HFFc6 (cell line): ENCODE measurements around the gene ENAH. TPM values are rescaled to one million over a fixed set of nuclear protein-coding genes. Genes with fewer than 3 reads are reported as not detected.
A peak's percentile ranks its signal among the peaks of the same experiment; 100 is the strongest.

Experiments
- DNase-seq: peaks from one replicate; pipeline ENCODE4 v3.0.0-alpha.2; 2018
- H3K27ac Mint-ChIP-seq: 2 replicates; pipeline ENCODE4 v1.8.0; 2020; ENCODE audit warnings: mild to moderate bottlenecking, mixed read lengths
- H3K27me3 Mint-ChIP-seq: 2 replicates; pipeline ENCODE4 v1.8.0; 2021; ENCODE audit warnings: mild to moderate bottlenecking, moderate library complexity, mixed read lengths; ENCODE audit not compliant: insufficient read depth
- H3K36me3 Mint-ChIP-seq: 2 replicates; pipeline ENCODE4 v1.8.0; 2021; ENCODE audit warnings: low read depth, mixed read lengths
- H3K4me1 Mint-ChIP-seq: 2 replicates; pipeline ENCODE4 v1.8.0; 2020; ENCODE audit warnings: low read depth, mixed read lengths
- H3K4me3 Mint-ChIP-seq: 2 replicates; pipeline ENCODE4 v1.8.0; 2020; ENCODE audit warnings: mild to moderate bottlenecking, moderate library complexity, mixed read lengths
- H3K9me3 Mint-ChIP-seq: 2 replicates; pipeline ENCODE4 v1.8.0; 2020; ENCODE audit warnings: mild to moderate bottlenecking, mixed read lengths
- total RNA-seq, 6 experiments: library from RNA; stranded (reverse); fragmentation: NEBNext Ultra II Directional; extraction: Animal tissue kit (Norgen Biotek cat#: 25700); gene quantifications; 2 replicates in 1 of 6; 3 replicates in 5 of 6; pipeline ENCODE4 v1.2.3, GENCODE V29; 2021
- TF ChIP-seq, protein P1 (sequence below): fragments of 200-600 bp; sonication (generic); IDR thresholded peaks from 2 replicates; pipeline ENCODE4 v1.5.0; 2021; ENCODE audit warnings: antibody characterized with exemption, mild to moderate bottlenecking

The ENAH gene
- total RNA-seq, 6 experiments from 2014 or later: 133 to 171 (median 139) TPM

DNA sequence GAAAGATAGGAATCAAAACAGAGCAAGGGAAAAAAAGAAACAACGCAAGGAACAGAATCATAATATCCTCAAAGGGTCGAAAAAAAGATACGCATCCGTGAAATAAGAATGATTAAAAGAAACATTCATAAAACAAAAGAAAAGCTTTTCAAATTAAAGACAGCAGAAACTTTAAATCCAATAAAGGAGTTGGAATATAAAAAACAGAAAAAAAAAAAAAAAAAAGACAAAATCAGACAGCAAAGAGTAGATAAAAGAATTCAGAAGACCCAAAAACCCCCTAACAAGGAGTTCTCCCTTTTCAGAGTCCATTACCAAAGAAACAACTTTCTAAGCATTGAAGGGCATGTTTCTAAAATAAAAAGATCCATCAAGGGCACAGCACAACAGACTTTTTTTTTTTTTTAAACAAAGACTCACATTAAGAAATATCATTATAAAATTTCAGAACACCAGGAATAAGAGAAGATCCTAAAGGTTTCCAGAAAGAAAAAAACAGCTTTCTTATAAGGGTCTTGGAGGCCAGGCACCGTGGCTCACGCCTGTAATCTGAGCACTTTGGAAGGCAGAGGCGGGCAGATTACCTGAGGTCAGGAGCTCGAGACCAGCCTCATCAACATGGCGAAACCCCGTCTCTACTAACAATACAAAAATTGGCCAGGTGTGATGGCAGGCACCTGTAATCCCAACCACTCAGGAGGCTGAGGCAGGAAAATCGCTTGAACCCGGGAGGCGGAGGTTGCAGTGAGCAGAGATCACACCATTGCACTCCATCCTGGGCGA is 44.7 kb downstream of the ENAH start:
- H3K27ac Mint-ChIP-seq: no peak overlapping the region
- H3K4me3 Mint-ChIP-seq: no peak overlapping the region
- no peak for DNase-seq
- no peaks in the 10 kb centered on the region for H3K27me3 Mint-ChIP-seq
- H3K4me1 Mint-ChIP-seq: peaks cover 63% of the 10 kb centered on the region
- H3K36me3 Mint-ChIP-seq: peaks cover 10% of the 10 kb centered on the region
- TF ChIP-seq, protein P1, sequence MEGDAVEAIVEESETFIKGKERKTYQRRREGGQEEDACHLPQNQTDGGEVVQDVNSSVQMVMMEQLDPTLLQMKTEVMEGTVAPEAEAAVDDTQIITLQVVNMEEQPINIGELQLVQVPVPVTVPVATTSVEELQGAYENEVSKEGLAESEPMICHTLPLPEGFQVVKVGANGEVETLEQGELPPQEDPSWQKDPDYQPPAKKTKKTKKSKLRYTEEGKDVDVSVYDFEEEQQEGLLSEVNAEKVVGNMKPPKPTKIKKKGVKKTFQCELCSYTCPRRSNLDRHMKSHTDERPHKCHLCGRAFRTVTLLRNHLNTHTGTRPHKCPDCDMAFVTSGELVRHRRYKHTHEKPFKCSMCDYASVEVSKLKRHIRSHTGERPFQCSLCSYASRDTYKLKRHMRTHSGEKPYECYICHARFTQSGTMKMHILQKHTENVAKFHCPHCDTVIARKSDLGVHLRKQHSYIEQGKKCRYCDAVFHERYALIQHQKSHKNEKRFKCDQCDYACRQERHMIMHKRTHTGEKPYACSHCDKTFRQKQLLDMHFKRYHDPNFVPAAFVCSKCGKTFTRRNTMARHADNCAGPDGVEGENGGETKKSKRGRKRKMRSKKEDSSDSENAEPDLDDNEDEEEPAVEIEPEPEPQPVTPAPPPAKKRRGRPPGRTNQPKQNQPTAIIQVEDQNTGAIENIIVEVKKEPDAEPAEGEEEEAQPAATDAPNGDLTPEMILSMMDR: no peak
- H3K9me3 Mint-ChIP-seq: no peaks in the 10 kb centered on the region

DNA sequence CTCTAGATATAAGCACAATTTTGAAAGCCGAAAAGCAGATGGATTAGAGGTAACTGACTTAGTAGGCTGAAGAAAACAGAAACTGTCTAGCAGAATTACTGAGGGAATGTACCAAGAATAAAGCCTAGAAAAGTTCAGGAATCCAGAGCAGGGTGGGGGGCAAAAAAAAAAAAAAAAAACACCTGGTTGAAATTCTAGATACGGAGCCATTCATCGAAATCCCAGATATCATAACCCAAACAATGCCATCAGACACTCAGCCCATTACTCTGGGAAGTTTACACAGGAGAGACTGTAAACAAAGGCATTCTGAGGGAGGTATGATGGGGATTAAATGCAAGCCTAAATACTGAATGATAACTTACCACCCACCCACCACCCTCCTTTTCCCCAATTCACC is 45.6 kb downstream of the ENAH start:
- no peak for DNase-seq
- TF ChIP-seq, protein P1: no peak
- peaks cover 64% of the 10 kb centered on the region for H3K4me1 Mint-ChIP-seq
- H3K27ac Mint-ChIP-seq: no peak overlapping the region
- no peak overlapping the region for H3K4me3 Mint-ChIP-seq
- no peaks in the 10 kb centered on the region for H3K9me3 Mint-ChIP-seq
- H3K27me3 Mint-ChIP-seq: no peaks in the 10 kb centered on the region
- H3K36me3 Mint-ChIP-seq: peaks cover 10% of the 10 kb centered on the region

DNA sequence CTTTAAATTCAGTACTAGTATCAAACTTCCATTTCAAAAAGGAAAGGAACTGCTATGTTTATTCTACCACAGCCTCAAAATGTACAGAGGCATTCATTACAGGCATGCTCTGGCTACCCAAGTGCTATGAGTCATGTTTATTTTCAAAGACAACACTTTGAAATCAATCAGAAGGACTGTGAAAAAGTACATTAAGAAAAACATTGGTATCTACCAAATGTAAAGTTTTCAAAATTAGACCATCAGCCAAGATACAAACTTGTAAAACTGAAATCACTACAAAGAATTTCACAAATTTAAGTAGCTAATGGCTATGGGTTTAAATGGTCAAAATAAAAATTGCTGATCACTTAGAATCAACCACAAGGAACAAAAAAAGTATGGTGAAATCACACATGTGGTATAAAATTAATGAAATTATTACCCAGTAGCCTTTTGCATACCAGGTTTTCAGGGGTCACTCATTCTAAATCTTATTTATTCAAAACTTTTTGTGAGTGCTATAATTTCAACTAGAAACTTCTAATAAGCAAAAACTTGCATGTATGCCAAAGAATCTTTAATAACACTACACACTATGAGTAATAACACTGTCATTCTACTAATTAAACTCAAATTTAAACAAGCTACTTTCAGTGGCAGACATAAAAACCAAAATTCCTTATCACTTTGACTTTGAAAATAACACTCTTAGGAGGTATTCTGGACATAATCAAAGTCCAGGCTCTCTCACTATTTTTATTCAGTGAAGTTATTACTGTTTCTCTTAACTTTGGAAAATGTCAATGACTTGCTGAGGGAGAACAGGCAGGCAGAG is 49.2 kb downstream of the ENAH start:
- TF ChIP-seq, protein P1: no peak
- Mint-ChIP-seq H3K27ac (peak overlapping the region; percentile 45; the same call in 1 of the 2 replicates), H3K9me3 (no peaks in the 10 kb centered on the region), H3K4me1 (peaks cover 60% of the 10 kb centered on the region), H3K36me3 (peaks cover 17% of the 10 kb centered on the region), H3K27me3 (no peaks in the 10 kb centered on the region), H3K4me3 (peak overlapping the region; percentile 64)
- DNase-seq: peak; percentile 47

DNA sequence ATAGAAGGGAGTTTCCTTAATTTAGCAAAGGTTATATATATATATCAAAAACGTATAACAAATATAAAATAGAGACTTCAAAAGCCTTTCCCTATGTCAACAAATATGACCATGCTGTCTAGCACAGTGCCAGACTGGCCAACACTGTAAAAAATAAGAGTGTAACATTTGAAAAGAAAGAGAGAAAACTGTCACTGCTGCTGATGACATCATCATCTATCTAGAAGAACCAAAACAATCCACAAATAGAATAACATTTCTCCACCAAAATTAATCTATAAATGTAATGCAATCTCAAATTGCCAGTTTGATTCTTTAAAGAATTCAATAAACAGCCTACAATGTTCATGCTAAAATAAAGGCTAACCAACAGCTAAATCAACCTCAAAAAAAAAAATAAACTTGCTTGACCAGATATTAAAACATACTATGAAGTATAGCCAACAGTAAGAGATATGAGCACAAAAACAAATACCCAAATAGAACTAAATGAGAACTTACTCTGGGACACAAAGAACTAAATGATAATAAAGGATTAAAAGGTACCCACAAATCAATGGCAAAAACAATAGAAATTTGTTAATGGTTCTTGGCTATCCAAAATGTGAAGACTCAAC is 50.2 kb downstream of the ENAH start:
- Mint-ChIP-seq H3K4me3 (peak overlapping the region; percentile 72), H3K27me3 (no peaks in the 10 kb centered on the region), H3K4me1 (peaks cover 62% of the 10 kb centered on the region), H3K36me3 (peaks cover 17% of the 10 kb centered on the region), H3K9me3 (no peaks in the 10 kb centered on the region), H3K27ac (peak overlapping the region; percentile 74)
- no peak for DNase-seq
- TF ChIP-seq, protein P1: no peak

DNA sequence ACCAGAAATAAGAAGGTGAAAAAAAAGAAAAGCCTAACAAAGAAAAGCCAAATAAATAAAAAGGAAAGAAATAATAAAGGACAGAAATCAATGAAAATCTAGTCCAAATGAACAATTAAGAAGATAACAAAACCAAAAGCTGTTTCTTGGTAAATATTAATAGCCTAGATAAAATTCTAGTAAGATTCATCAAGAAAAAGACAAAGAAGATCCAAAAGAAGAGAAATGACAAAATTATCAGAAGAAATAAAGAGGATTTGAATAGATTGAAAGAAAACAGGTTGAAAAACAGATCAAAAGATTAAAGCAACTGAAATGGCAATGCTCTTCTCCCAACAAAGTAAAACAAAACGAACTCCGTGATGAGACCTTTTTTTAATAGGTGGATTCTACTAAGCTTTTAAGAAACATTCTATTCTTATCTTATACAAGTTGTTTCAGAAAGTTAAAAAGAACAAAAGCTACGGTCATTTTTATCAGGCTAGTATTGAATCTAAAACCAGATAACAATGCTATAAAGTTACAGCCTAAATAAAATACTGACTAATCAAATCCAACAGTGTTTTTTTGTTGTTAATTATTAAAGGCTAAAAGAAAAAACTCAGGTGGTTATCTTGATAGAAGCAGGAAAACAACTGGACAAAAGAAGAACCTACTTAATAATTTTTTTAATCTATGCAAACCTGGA is 50.9 kb downstream of the ENAH start:
- TF ChIP-seq, protein P1: no peak
- Mint-ChIP-seq H3K36me3 (peaks cover 17% of the 10 kb centered on the region), H3K4me1 (peaks cover 62% of the 10 kb centered on the region), H3K27ac (no peak overlapping the region; the same call in 1 of the 2 replicates), H3K27me3 (no peaks in the 10 kb centered on the region), H3K4me3 (no peak overlapping the region), H3K9me3 (no peaks in the 10 kb centered on the region)
- DNase-seq: no peak
